HCT116 (cell line): ENCODE measurements around the gene NCF2. TPM values are rescaled to one million over a fixed set of nuclear protein-coding genes. Genes with fewer than 3 reads are reported as not detected.

ENCODE experiments used
- ATAC-seq: fragments of 200-7000 bp; cut with Tn5 transposase; 2 replicates; pipeline ENCODE4 v1.9.1; 2020; ENCODE audit warnings: mild to moderate bottlenecking, moderate library complexity
- BruUV-seq: library from RNA; stranded (reverse); fragments of 400-500 nt; replicated peaks from 2 replicates; lab custom pipeline; 2021; lab: Mats Ljungman, UMichigan
- CTCF ChIA-PET: fragments of 300-600 bp; sonication (Branson Sonifier 250); formaldehyde crosslinking; loops from one replicate; lab custom pipeline; 2021; ENCODE audit warnings: antibody characterized with exemption; lab: Charles Lee
- POLR2A ChIA-PET: fragments of 300-600, 350-600 bp; sonication (Branson Sonifier 250); formaldehyde crosslinking; loops from one replicate; lab custom pipeline; 2021; ENCODE audit warnings: antibody characterized with exemption; lab: Charles Lee
- RAD21 ChIA-PET, 2 experiments: fragments of 300-600 bp; sonication (Branson Sonifier 250); formaldehyde crosslinking; loops; one replicate each; lab custom pipeline; 2023; ENCODE audit warnings: low total read pairs in 2 of 2; ENCODE audit not compliant: uncharacterized antibody in 2 of 2, unreplicated experiment in 2 of 2, low non-redundant PET in 1 of 2; lab: Charles Lee
- DNase-seq: peaks from one replicate; pipeline ENCODE4 v3.0.0-alpha.2; 2010; ENCODE audit warnings: low read depth, low spot score
- H2AFZ ChIP-seq: fragments of 200-600 bp; shearing (Covaris generic), sonication (generic); 2 replicates; pipeline ENCODE4 v1.6.1; 2017; ENCODE audit warnings: low read depth, mixed run types, mixed read lengths, antibody characterized with exemption, low read length; ENCODE audit not compliant: poor library complexity, severe bottlenecking
- H3K27ac ChIP-seq: 2 replicates; pipeline ENCODE4 v1.5.1; 2012; ENCODE audit warnings: low read depth, low read length
- H3K27me3 ChIP-seq: fragments of 200-600 bp; sonication (generic); 2 replicates; pipeline ENCODE4 v1.6.1; 2016; ENCODE audit warnings: mixed run types, low read length, mixed read lengths; ENCODE audit not compliant: insufficient read depth
- H3K36me3 ChIP-seq, 2 experiments: fragments of 200-500 bp in 1 of 2; fragments of 200-600 bp in 1 of 2; sonication (Bioruptor generic) in 1 of 2; sonication (generic) in 1 of 2; 2 replicates each; pipeline versions ENCODE4 v1.5.1 to v1.6.1; 2014 to 2016; ENCODE audit warnings: low read length in 2 of 2, inconsistent platforms in 1 of 2, mixed read lengths in 1 of 2, mixed run types in 1 of 2; ENCODE audit not compliant: insufficient read depth in 2 of 2, control insufficient read depth in 1 of 2
- H3K4me1 ChIP-seq, 2 experiments: fragments of 200-600 bp in 1 of 2; sonication (generic) in 1 of 2; 2 replicates each; pipeline versions ENCODE4 v1.5.1 to v1.6.1; 2012 to 2017; ENCODE audit warnings: low read length in 2 of 2, inconsistent platforms in 1 of 2, mild to moderate bottlenecking in 1 of 2, mixed read lengths in 1 of 2, mixed run types in 1 of 2, moderate library complexity in 1 of 2; ENCODE audit not compliant: insufficient read depth in 2 of 2, control insufficient read depth in 1 of 2
- H3K4me2 ChIP-seq: fragments of 200-600 bp; sonication (generic); 2 replicates; pipeline ENCODE4 v1.6.1; 2017; ENCODE audit warnings: mixed run types, low read length, mixed read lengths
- H3K4me3 ChIP-seq, 2 experiments: fragments of 200-600 bp in 1 of 2; sonication (generic) in 1 of 2; replicated peaks in 1 of 2; 2 replicates each; pipeline ENCODE4 v1.5.1; 2011 to 2016; ENCODE audit warnings: low read length in 2 of 2, control low read depth in 1 of 2, low read depth in 1 of 2, mild to moderate bottlenecking in 1 of 2, mixed read lengths in 1 of 2, mixed run types in 1 of 2
- H3K79me2 ChIP-seq: fragments of 200-600 bp; sonication (generic); 2 replicates; pipeline ENCODE4 v1.6.1; 2017; ENCODE audit warnings: mild to moderate bottlenecking, mixed run types, low read length, moderate library complexity, mixed read lengths; ENCODE audit not compliant: insufficient read depth
- H3K9ac ChIP-seq: fragments of 200-600 bp; sonication (generic); 2 replicates; pipeline ENCODE4 v1.6.1; 2016; ENCODE audit warnings: low read length, mixed read lengths
- H3K9me2 ChIP-seq: fragments of 200-600 bp; sonication (generic), shearing (Covaris generic); 2 replicates; pipeline ENCODE4 v1.6.1; 2017; ENCODE audit warnings: mixed run types, mild to moderate bottlenecking, moderate library complexity; ENCODE audit not compliant: insufficient read depth
- H3K9me3 ChIP-seq, 2 experiments: fragments of 200-500 bp in 1 of 2; fragments of 200-600 bp in 1 of 2; sonication (Bioruptor generic) in 1 of 2; sonication (generic) in 1 of 2; 2 replicates each; pipeline ENCODE4 v1.6.1; 2014 to 2017; ENCODE audit warnings: low read length in 2 of 2, mixed read lengths in 2 of 2, inconsistent platforms in 1 of 2, low read depth in 1 of 2, mild to moderate bottlenecking in 1 of 2, mixed run types in 1 of 2, moderate library complexity in 1 of 2; ENCODE audit not compliant: control insufficient read depth in 1 of 2, insufficient read depth in 1 of 2
- H4K20me1 ChIP-seq: fragments of 200-600 bp; sonication (generic), shearing (Covaris generic); 2 replicates; pipeline ENCODE4 v1.6.1; 2017; ENCODE audit warnings: mixed run types, mild to moderate bottlenecking, moderate library complexity; ENCODE audit not compliant: insufficient read depth
- CBX3 ChIP-seq: IDR thresholded peaks from 2 replicates; pipeline ENCODE4 v1.6.1; 2012; ENCODE audit warnings: low read depth
- CEBPB ChIP-seq: IDR thresholded peaks from 2 replicates; pipeline ENCODE4 v1.6.1; 2012; ENCODE audit warnings: low read depth
- CTCF ChIP-seq, 3 experiments: fragments of 200-600 bp in 1 of 3; sonication (generic) in 1 of 3; IDR thresholded peaks in 2 of 3; conservative IDR thresholded peaks in 1 of 3; 2 replicates each; pipeline ENCODE4 v1.5.1; 2012 to 2017; ENCODE audit warnings: low read depth in 2 of 3, low read length in 2 of 3, antibody characterized with exemption in 1 of 3, borderline replicate concordance in 1 of 3, control low read depth in 1 of 3, mild to moderate bottlenecking in 1 of 3, mixed read lengths in 1 of 3, mixed run types in 1 of 3, moderate library complexity in 1 of 3; ENCODE audit not compliant: insufficient read depth in 1 of 3
- EGR1 ChIP-seq: IDR thresholded peaks from 2 replicates; pipeline ENCODE4 v1.6.1; 2012; ENCODE audit warnings: low read depth
- FOSL1 ChIP-seq: IDR thresholded peaks from 2 replicates; pipeline ENCODE4 v1.6.1; 2012; ENCODE audit warnings: low read depth
- POLR2AphosphoS5 ChIP-seq: IDR thresholded peaks from 2 replicates; pipeline ENCODE4 v1.6.1; 2011; ENCODE audit warnings: mild to moderate bottlenecking, low read depth, low read length, moderate library complexity
- RAD21 ChIP-seq: IDR thresholded peaks from 2 replicates; pipeline ENCODE4 v1.6.1; 2012; ENCODE audit warnings: low read depth, mild to moderate bottlenecking
- SIN3A ChIP-seq: IDR thresholded peaks from 2 replicates; pipeline ENCODE4 v1.6.1; 2012; ENCODE audit warnings: low read depth
- SP1 ChIP-seq: IDR thresholded peaks from 2 replicates; pipeline ENCODE4 v1.6.1; 2012; ENCODE audit warnings: low read depth
- TCF7L2 ChIP-seq: IDR thresholded peaks from 2 replicates; pipeline ENCODE4 v1.7.0; 2011; ENCODE audit warnings: borderline replicate concordance, inconsistent platforms; ENCODE audit not compliant: insufficient read depth, insufficient read length; ENCODE audit errors: extremely low read depth
- ZBTB33 ChIP-seq: IDR thresholded peaks from 2 replicates; pipeline ENCODE4 v1.6.1; 2011; ENCODE audit warnings: mild to moderate bottlenecking, low read length, moderate library complexity; ENCODE audit not compliant: insufficient replicate concordance; ENCODE audit errors: extremely low read depth
- ZFX ChIP-seq: fragments of 450-650 bp; IDR thresholded peaks from 2 replicates; pipeline ENCODE4 v1.6.1; 2017
- ZNF274 ChIP-seq: fragments of 200-500 bp; sonication (Bioruptor generic); IDR thresholded peaks from 2 replicates; pipeline ENCODE4 v1.6.1; 2014; ENCODE audit warnings: mild to moderate bottlenecking, low read depth, low read length, inconsistent platforms
- intact Hi-C: fragments of 100-400 bp; cut with micrococcal nuclease; formaldehyde crosslinking; loops from 2 replicates; pipeline ENCODE4 v1.10.0; 2022
- total RNA-seq: library from RNA; stranded (reverse); gene quantifications from one replicate; pipeline ENCODE4 v1.2.1, GENCODE V29; 2021; ENCODE audit not compliant: unreplicated experiment

The NCF2 gene
- total RNA-seq, 1 experiment from 2014 or later: 0.25 TPM

GRCh38 chr1:183612407-183612806 lies 22.1 kb upstream of the NCF2 start:
- Histone ChIP-seq H3K27ac (no peak overlapping the region), H3K9me3 (no peaks in the 10 kb centered on the region), H3K4me3 (no peak overlapping the region), H3K9me2 (no peaks in the 10 kb centered on the region), H3K27me3 (no peaks in the 10 kb centered on the region)
- BruUV-seq: no TSS peak
- intact Hi-C loops: no loop called here
- RAD21 ChIA-PET: no interaction called here
- no peak for TF ChIP-seq RAD21
- TF ChIP-seq CEBPB: no peak
- no peak for TF ChIP-seq POLR2AphosphoS5
- TF ChIP-seq ZFX: no peak
- TF ChIP-seq ZBTB33: no peak
- no peak for TF ChIP-seq FOSL1
- TF ChIP-seq CBX3: no peak
- no peak for TF ChIP-seq ZNF274
- no peak for TF ChIP-seq SP1
- TF ChIP-seq EGR1: no peak
- no peak for TF ChIP-seq CTCF (IDR thresholded peaks at IDR 0.05 in 2 of 3, conservative IDR thresholded peaks at IDR 0.05 in 1 of 3; ENCODE audit: borderline replicate concordance in 1 of 3, insufficient read depth in 1 of 3, low read depth in 2 of 3, low read length in 2 of 3)
- no peak for TF ChIP-seq TCF7L2
- no peak for TF ChIP-seq SIN3A
- TF ChIP-seq, all 23 proteins: peak for 0
- DNase-seq: no peak
- Histone ChIP-seq H3K9ac (no peak overlapping the region), H4K20me1 (no peaks in the 10 kb centered on the region), H2AFZ (no peak overlapping the region), H3K79me2 (no peaks in the 10 kb centered on the region), H3K4me1 (peaks cover 0 to 12% of the 10 kb centered on the region in 2 experiments; a peak in 2 of 4 replicates), H3K36me3 (no peaks in the 10 kb centered on the region), H3K4me2 (no peak overlapping the region)
- POLR2A ChIA-PET: no interaction called here
- ATAC-seq: no peak
- CTCF ChIA-PET: no interaction called here
